HT-29 (cell line): ENCODE results near the gene MYOF. TPM values are rescaled to one million over a fixed set of nuclear protein-coding genes. Genes with fewer than 3 reads are reported as not detected.
"Not testable (repeated sequence)": the region's sequence is repeated elsewhere in the genome, so short reads cannot be mapped to it uniquely, and the experiment has no call there.

Experiments used
- DNase-seq: peaks from one replicate; pipeline ENCODE4 v3.0.0-alpha.2; 2015; ENCODE audit warnings: low spot score
- total RNA-seq: library from RNA; depleted of rRNA; stranded (reverse); fragments of >200 nt; shearing (Covaris generic); gene quantifications from 2 replicates; pipeline ENCODE4 v1.2.3, GENCODE V29; 2014

MYOF gene
- total RNA-seq, 1 experiment from 2014 or later, result 16.1 TPM

GRCh38 chr10:93390306-93391090 is 91.6 kb downstream of the MYOF start:
- no peak for DNase-seq

- no peak for DNase-seq
These were observed 95.3 kb downstream of the MYOF start for GRCh38 chr10:93386631-93387369.

- DNase-seq, result no peak
These were observed 96.8 kb downstream of the MYOF start for GRCh38 chr10:93385345-93385744.

- DNase-seq, result peak; percentile 29
These were observed 98.1 kb downstream of the MYOF start for GRCh38 chr10:93384006-93384405.

GRCh38 chr10:93383562-93383981 is 98.6 kb downstream of the MYOF start:
- DNase-seq, result no peak

GRCh38 chr10:93379731-93380575 is 102.2 kb downstream of the MYOF start:
- DNase-seq, result no peak

- no peak for DNase-seq
These were observed 103.0 kb downstream of the MYOF start for GRCh38 chr10:93378997-93379730.

- no peak for DNase-seq
These were observed 104.1 kb downstream of the MYOF start for GRCh38 chr10:93378039-93378438.

GRCh38 chr10:93376372-93377293 is 105.5 kb downstream of the MYOF start:
- DNase-seq, result peak; percentile 91

- DNase-seq, result no peak
These were observed 111.2 kb downstream of the MYOF start for GRCh38 chr10:93370961-93371360.

- no peak for DNase-seq
These were observed 112.5 kb downstream of the MYOF start for GRCh38 chr10:93369588-93370164.

- DNase-seq, result no peak
These were observed 113.9 kb downstream of the MYOF start for GRCh38 chr10:93368210-93368609.

- DNase-seq, result no peak
These were observed 114.5 kb downstream of the MYOF start for GRCh38 chr10:93367664-93368063.

- no peak for DNase-seq
These were observed 117.2 kb downstream of the MYOF start for GRCh38 chr10:93364966-93365365.

GRCh38 chr10:93363891-93364648 is 118.1 kb downstream of the MYOF start:
- DNase-seq, result no peak

- DNase-seq, result not testable (repeated sequence)
These were observed 123.7 kb downstream of the MYOF start for GRCh38 chr10:93358398-93358797.

- DNase-seq, result peak; percentile 65
These were observed 124.5 kb downstream of the MYOF start for GRCh38 chr10:93357680-93358079.

GRCh38 chr10:93356516-93356915 is 125.6 kb downstream of the MYOF start:
- no peak for DNase-seq
